GM18517 (cell line): Measurements from ENCODE around the gene PSMC5.
"Not testable (repeated sequence)": the region's sequence is repeated elsewhere in the genome, so short reads cannot be mapped to it uniquely, and the experiment has no call there.

Experiments
- ATAC-seq: cut with Tn5 transposase; IDR thresholded peaks from one replicate; pipeline ENCODE4 v1.9.1; 2021; ENCODE audit warnings: mild to moderate bottlenecking, moderate library complexity; ENCODE audit not compliant: unreplicated experiment

Gene PSMC5

DNA sequence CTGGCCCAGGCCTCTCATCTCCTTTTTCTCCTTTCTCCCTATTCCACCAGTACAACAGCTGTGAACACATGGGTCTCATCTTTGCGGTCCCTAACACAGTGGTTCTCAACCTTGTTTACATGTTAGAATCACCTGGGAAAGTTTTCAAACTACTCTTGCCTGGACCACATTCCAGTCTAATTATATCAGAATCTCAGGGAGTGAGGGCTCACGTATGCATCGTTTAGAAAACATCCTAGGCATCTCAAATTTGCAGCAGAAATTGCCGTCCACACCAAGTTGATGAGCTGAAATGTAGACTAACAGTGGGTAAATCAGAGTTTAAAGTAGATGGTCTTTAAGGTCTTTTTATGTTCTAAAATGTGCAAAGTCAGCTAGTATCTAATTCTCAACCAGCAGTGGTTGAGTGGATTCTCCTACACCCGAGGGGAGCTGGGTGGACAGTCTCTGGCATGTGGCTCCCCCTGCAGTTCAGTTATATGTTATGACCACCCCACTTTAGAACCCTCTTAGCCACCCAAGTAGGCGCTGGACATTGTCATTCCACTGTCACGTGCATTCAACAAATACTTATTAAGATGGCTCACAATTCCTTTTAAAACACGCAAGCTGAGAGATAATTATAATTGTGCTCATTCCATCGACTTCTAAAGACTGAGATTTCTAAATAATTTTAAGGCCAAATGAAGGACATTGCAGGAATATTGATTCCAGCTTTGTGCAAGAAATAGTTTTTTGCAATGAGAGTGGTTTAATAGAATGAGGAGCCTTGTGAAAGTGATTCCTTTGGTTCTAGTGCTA, 42.5 kb downstream of the PSMC5 start:
- ATAC-seq, result not testable (repeated sequence)

DNA sequence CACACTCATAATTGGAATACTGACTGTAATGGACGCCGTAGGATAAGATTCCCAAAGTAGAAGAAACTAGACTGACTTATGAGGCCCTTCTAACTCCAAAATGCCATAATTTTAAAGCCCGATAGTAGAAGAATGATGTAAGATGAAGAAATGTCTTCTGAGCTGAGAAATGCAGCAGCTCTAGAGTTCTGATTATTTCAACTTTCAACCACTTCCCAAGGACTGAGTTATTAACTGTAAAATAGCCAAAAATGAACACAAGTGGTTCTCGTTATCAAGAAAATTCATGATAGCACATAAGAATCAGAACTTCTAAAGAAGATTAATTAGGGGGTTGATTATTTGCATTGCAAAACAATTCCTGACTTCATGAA, 43.0 kb downstream of the PSMC5 start:
- not testable (repeated sequence) for ATAC-seq

DNA sequence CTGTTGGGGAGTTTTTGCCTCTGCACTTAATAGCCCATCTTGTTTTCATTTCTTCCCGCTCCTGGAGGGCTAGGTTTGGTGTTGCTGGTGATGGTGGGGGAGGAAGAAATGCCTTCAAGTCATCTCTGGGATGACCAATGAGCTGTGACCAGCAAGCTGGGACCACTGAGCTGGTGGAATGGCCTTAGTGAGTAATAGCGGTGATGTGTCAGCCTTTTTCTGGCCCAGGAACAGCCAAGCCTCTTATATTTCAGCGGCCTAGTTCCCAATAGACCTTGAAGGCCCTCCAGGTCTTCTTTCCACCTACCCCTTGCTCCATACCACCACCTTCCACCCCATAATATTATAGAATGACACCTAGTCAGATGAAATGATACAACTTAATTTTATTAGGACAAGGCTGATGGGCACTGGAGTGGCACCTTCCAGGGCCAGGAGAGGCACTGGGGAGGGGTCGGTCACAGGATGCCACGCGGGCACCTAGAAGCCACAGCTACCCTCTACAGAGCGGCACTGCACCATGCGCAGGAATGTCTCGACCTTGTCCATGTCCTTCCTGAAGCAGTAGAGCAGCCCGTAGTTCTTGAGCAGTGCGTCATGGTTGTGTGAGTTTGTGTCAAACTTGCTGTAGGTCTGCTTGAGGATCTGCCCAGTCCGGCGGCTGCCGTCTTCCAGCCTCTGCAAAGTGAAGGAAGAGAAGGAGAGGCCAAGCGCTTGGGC, 44.6 kb downstream of the PSMC5 start:
- ATAC-seq, result not testable (repeated sequence)

DNA sequence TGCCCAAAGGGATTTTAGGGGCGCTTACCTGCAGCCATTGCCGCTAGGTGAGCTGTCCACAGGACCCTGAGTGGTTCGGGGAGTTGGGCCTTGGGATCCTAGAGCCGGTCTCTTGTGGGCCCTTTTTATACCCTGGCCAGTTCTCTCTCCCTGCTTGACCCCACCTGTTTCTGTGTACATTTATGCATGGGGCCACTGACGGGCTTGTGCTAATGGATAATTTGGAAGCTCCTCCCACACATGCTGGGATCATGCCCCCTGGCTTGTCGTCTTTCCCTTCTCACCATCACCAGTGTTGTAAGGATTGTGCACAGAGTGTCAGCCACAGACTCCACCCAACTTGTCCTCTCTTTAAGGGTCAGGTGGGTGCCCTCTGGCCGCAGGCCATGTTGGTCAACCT, 46.3 kb downstream of the PSMC5 start, which contains the start of gene CSH2:
Gene CSH2 (minus strand): TSS at position 101 of the 400 bp plus-strand sequence. CDS start 63 bp downstream, at position 38.
- not testable (repeated sequence) for ATAC-seq

DNA sequence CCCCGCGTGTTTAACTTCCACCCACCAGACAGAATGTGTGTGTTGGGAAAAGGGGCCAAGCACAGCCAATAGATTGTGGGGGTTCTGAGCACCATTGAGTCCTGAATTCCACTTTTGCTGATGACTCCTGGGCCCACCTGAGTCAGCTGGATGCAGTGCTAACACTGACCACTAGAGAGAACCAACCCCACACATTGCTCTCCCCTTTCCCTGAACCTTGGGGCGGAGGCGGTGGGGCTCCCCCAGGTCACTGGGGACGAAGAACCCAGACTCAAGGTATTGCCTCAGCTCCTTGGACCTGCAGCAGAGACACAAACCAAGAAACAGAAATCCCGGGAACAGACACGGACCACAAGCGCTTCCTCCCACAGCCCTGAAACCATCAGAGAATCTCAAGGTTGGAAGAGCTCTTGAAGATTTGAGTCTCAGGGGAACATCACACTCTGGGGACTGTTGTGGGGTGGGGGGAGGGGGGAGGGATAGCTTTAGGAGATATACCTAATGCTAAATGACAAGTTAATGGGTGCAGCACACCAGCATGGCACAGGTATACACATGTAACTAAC, 46.9 kb downstream of the PSMC5 start:
- ATAC-seq, result not testable (repeated sequence)

DNA sequence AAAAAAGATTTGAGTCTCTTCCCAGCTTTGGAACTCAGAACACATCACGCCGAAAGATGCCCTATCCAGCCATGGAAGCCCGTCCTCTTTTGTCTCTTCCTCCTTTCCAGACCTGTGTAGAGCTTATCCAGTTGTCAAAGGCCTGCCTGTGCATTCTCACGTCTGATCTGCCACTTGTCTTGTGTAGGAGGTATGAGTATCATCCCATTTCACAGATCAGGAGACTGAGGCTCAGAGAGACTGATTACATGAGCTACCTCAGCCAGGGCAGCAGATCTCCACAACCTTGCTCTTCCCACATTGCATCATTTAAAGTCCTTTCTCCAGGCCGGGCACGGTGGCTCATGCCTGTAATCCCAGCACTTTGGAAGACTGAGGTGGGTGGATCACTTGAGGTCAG, 47.5 kb downstream of the PSMC5 start:
- ATAC-seq, result not testable (repeated sequence)

DNA sequence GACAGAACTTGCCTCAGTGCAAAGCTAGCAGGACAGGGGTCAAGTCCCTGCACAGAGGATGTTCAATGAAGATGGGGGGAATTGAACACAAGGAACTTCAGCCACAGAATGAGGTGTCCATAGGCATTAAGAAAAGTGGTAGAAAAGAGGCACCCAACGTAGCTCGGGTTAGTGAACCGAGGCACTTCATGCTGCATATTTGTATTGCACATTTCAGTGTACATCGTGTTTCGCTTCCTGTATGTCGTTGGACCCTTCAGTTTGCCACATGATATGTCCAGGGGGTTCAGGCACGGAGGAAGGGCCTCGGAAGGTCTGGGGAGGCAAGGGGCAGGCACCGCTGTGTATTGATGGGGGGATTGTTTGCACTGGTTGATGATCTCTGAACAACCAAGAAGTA, 51.2 kb downstream of the PSMC5 start:
- not testable (repeated sequence) for ATAC-seq

DNA sequence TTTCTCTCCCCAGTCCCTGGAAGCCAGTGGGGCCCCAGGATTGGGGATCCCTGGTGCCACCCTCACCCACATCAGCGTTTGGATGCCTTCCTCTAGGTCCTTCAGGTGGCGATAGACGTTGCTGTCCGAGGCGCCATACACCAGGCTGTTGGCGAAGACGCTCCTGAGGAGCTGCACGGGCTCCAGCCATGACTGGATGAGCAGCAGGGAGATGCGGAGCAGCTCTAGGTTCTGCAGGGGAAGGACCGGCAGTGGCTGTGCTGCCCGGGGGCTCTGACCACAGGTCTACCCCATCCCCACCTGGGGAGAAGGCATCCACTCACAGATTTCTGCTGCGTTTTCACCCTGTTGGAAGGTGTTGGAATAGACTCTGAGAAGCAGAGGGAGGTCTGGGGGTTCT, 53.5 kb downstream of the PSMC5 start:
- no peak for ATAC-seq

DNA sequence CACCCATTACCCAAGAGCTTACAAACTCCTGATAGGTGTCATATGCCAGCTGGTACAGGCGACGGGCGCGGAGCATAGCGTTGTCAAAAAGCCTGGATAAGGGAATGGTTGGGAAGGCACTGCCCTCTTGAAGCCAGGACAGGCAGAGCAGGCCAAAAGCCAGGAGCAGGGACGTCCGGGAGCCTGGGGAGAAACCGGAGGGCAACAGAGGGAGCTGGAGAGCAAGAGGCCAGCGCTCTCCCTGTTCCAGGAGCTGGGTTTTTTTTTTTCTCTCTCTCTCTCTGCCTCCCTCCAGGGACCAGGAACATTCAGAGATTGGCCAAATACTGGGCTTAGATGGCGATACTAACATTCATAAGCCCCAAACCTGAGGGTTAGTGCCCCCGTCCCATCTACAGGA, 54.1 kb downstream of the PSMC5 start:
- not testable (repeated sequence) for ATAC-seq
